SK-N-SH treated with all-trans-retinoic acid at 6 μM for 48 hours (cell line): ENCODE measurements around the gene GFPT1.

Experiments used
- ARNTL ChIP-seq: fragments of 450-650 bp; formaldehyde crosslinking; IDR thresholded peaks from 2 replicates; pipeline ENCODE4 v1.5.0; 2020; ENCODE audit warnings: low read depth, mild to moderate bottlenecking, moderate library complexity, borderline replicate concordance
- GLIS3 ChIP-seq: fragments of 250-450 bp; sonication (Bioruptor Pico); IDR thresholded peaks from 2 replicates; pipeline ENCODE4 v1.5.0; 2020; ENCODE audit warnings: mild to moderate bottlenecking, moderate library complexity
- PPARA ChIP-seq: fragments of 250-450 bp; sonication (Bioruptor Pico); IDR thresholded peaks from 2 replicates; pipeline ENCODE4 v1.5.0; 2020; ENCODE audit warnings: mild to moderate bottlenecking, borderline replicate concordance
- RARB ChIP-seq: fragments of 250-450 bp; sonication (Bioruptor Pico); IDR thresholded peaks from 2 replicates; pipeline ENCODE4 v1.8.0; 2021; ENCODE audit warnings: mild to moderate bottlenecking, moderate library complexity
- TCF4 ChIP-seq: fragments of 250-450 bp; sonication (Bioruptor Pico); IDR thresholded peaks from 2 replicates; pipeline ENCODE4 v1.8.0; 2021; ENCODE audit warnings: mild to moderate bottlenecking, moderate library complexity, borderline replicate concordance
- TOX ChIP-seq: fragments of 250-450 bp; sonication (Bioruptor Pico); IDR thresholded peaks from 2 replicates; pipeline ENCODE4 v1.8.0; 2021; ENCODE audit warnings: mild to moderate bottlenecking, moderate library complexity, borderline replicate concordance
- ZC3H10 ChIP-seq: fragments of 250-450 bp; sonication (Bioruptor Pico); IDR thresholded peaks from 2 replicates; pipeline ENCODE4 v1.5.1; 2021; ENCODE audit warnings: mild to moderate bottlenecking, moderate library complexity
- ZFP3 ChIP-seq: fragments of 250-450 bp; sonication (Bioruptor Pico); IDR thresholded peaks from 2 replicates; pipeline ENCODE4 v1.5.0; 2020; ENCODE audit warnings: mild to moderate bottlenecking, moderate library complexity
- ZFP30 ChIP-seq: fragments of 450-650 bp; formaldehyde crosslinking; IDR thresholded peaks from 2 replicates; pipeline ENCODE4 v1.5.0; 2022; ENCODE audit warnings: mild to moderate bottlenecking, moderate library complexity
- TF ChIP-seq, protein P1 (sequence below): fragments of 250-450 bp; sonication (Bioruptor Pico); IDR thresholded peaks from 2 replicates; pipeline ENCODE4 v1.8.0; 2020; ENCODE audit warnings: mild to moderate bottlenecking, moderate library complexity, borderline replicate concordance

DNA sequence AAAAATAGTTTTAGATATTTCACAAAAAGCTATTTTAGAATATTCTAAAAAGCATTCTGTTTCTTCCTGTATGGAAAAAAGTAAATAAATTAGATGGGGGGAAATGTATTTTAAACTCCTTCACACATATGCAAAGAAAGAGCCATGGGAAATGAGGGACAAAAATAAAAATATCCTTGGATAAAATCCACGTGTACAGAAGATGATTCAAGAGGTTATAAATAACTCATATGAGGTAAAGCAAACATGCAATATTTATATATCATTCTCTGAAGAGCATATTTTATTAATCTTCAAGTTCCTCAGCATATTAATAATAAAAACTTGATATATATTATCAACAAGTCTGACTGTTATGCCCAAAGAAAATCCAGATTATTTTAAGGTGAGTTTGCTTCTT, 8.8 kb upstream of the GFPT1 start:
- no peak for TF ChIP-seq ARNTL
- no peak for TF ChIP-seq ZFP3 (CRISPR knock-in tag)
- TF ChIP-seq RARB (CRISPR knock-in tag) = no peak
- TF ChIP-seq, protein P1, sequence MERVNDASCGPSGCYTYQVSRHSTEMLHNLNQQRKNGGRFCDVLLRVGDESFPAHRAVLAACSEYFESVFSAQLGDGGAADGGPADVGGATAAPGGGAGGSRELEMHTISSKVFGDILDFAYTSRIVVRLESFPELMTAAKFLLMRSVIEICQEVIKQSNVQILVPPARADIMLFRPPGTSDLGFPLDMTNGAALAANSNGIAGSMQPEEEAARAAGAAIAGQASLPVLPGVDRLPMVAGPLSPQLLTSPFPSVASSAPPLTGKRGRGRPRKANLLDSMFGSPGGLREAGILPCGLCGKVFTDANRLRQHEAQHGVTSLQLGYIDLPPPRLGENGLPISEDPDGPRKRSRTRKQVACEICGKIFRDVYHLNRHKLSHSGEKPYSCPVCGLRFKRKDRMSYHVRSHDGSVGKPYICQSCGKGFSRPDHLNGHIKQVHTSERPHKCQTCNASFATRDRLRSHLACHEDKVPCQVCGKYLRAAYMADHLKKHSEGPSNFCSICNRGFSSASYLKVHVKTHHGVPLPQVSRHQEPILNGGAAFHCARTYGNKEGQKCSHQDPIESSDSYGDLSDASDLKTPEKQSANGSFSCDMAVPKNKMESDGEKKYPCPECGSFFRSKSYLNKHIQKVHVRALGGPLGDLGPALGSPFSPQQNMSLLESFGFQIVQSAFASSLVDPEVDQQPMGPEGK = no peak
- TF ChIP-seq GLIS3 (CRISPR knock-in tag) = no peak
- TF ChIP-seq TOX (CRISPR knock-in tag) = no peak
- TF ChIP-seq ZFP30 (CRISPR knock-in tag) = no peak
- TF ChIP-seq ZC3H10 (CRISPR knock-in tag) = no peak
- no peak for TF ChIP-seq PPARA (CRISPR knock-in tag)
- no peak for TF ChIP-seq TCF4 (CRISPR knock-in tag)
